IMR-90 (cell line): Measurements from ENCODE around the gene GTF2H4.

ENCODE experiments used
- CTCF ChIP-seq: conservative IDR thresholded peaks from 2 replicates; pipeline ENCODE4 v1.5.1; 2012; ENCODE audit warnings: mild to moderate bottlenecking, low read depth, low read length, improper control_type of control experiment
- ELK1 ChIP-seq: fragments of 150-350 bp; IDR thresholded peaks from 2 replicates; pipeline ENCODE4 v1.6.1; 2016; ENCODE audit warnings: low read depth, mild to moderate bottlenecking, low read length, moderate library complexity, borderline replicate concordance
- MAFK ChIP-seq: IDR thresholded peaks from 2 replicates; pipeline ENCODE4 v1.6.1; 2012; ENCODE audit warnings: low read depth, low read length, improper control_type of control experiment
- POLR2A ChIP-seq: IDR thresholded peaks from 2 replicates; pipeline ENCODE4 v1.6.1; 2012; ENCODE audit warnings: mild to moderate bottlenecking, low read depth, low read length
- RAD21 ChIP-seq: IDR thresholded peaks from 2 replicates; pipeline ENCODE4 v1.6.1; 2012; ENCODE audit warnings: low read length, improper control_type of control experiment
- USF2 ChIP-seq: fragments of 150-350 bp; IDR thresholded peaks from 2 replicates; pipeline ENCODE4 v1.6.1; 2017; ENCODE audit warnings: mild to moderate bottlenecking, antibody characterized with exemption, low read length, low read depth

- TF ChIP-seq CTCF (no peak), RAD21 (no peak), USF2 (no peak), ELK1 (no peak), POLR2A (no peak), MAFK (no peak)
Measured at GRCh38 chr6:30883685-30884520, 24.1 kb upstream of the GTF2H4 start, which contains the start of gene DDR1.
